ENCODE data around the gene GAS1.

Gene GAS1

GRCh38 chr9:86965636-86966395 is 18.5 kb upstream of the GAS1 start:
- FAIRE-seq (no peak), DNase-seq (ENCODE audit: low spot score) (no peak)

GRCh38 chr9:86962692-86963091 is 15.4 kb upstream of the GAS1 start:
- FAIRE-seq (no peak), DNase-seq (ENCODE audit: low spot score) (no peak)

GRCh38 chr9:86960938-86961337 is 13.6 kb upstream of the GAS1 start:
- FAIRE-seq (no peak), DNase-seq (ENCODE audit: low spot score) (no peak)

GRCh38 chr9:86958203-86958602 is 10.9 kb upstream of the GAS1 start:
- DNase-seq (ENCODE audit: low spot score) (no peak), FAIRE-seq (no peak)

GRCh38 chr9:86955561-86955960 is 8.3 kb upstream of the GAS1 start:
- FAIRE-seq, result no peak
- no peak for DNase-seq (ENCODE audit: low spot score)

- FAIRE-seq (no peak), DNase-seq (ENCODE audit: low spot score) (no peak)
Observed at GRCh38 chr9:86955042-86955441, 7.7 kb upstream of the GAS1 start.

- DNase-seq (ENCODE audit: low spot score) (no peak), FAIRE-seq (no peak)
Observed at GRCh38 chr9:86953181-86953580, 5.9 kb upstream of the GAS1 start.

- DNase-seq (ENCODE audit: low spot score) (peak; percentile 33), FAIRE-seq (peak; percentile 17)
Observed at GRCh38 chr9:86948074-86948929, 996 bp upstream of the GAS1 start.

- DNase-seq (ENCODE audit: low spot score) (peak; percentile 19), FAIRE-seq (no peak)
Observed at GRCh38 chr9:86946201-86947145, 833 bp downstream of the GAS1 start.

GRCh38 chr9:86945728-86946200 is 1.5 kb downstream of the GAS1 start:
- DNase-seq (ENCODE audit: low spot score) (no peak), FAIRE-seq (no peak)

GRCh38 chr9:86944796-86945727 is 2.2 kb downstream of the GAS1 start:
- FAIRE-seq (no peak), DNase-seq (ENCODE audit: low spot score) (no peak)

GRCh38 chr9:86943201-86944113 is 3.8 kb downstream of the GAS1 start:
- no peak for FAIRE-seq

GRCh38 chr9:86942281-86943200 is 4.8 kb downstream of the GAS1 start:
- no peak for DNase-seq (ENCODE audit: low spot score)

More at GRCh38 chr9:86943201-86944113, 3.8 kb downstream of the GAS1 start:
- no peak for DNase-seq (ENCODE audit: low spot score)

GRCh38 chr9:86941197-86941596 is 6.1 kb downstream of the GAS1 start:
- DNase-seq (ENCODE audit: low spot score) (no peak), FAIRE-seq (no peak)

More at GRCh38 chr9:86942281-86943200, 4.8 kb downstream of the GAS1 start:
- no peak for FAIRE-seq

GRCh38 chr9:86940774-86941173 is 6.5 kb downstream of the GAS1 start:
- DNase-seq (ENCODE audit: low spot score), result no peak
- no peak for FAIRE-seq

GRCh38 chr9:86939891-86940290 is 7.4 kb downstream of the GAS1 start:
- FAIRE-seq (no peak), DNase-seq (ENCODE audit: low spot score) (no peak)

- no peak for FAIRE-seq
- no peak for DNase-seq (ENCODE audit: low spot score)
Observed at GRCh38 chr9:86939321-86939720, 8.0 kb downstream of the GAS1 start.

- no peak for DNase-seq (ENCODE audit: low spot score)
- FAIRE-seq, result no peak
Observed at GRCh38 chr9:86938780-86939179, 8.5 kb downstream of the GAS1 start.
